Suprapubic skin (tissue), 4 donors: ENCODE data around the gene PAF1.

ENCODE experiments used
- CTCF ChIP-seq, 2 donors: fragments of 200-600 bp in 1 of 2; fragments of 450-650 bp in 1 of 2; sonication (generic) in 1 of 2; IDR thresholded peaks; one replicate each; pipeline ENCODE4 v1.5.1; 2016 to 2019; ENCODE audit warnings: antibody characterized with exemption in 2 of 2, mild to moderate bottlenecking in 1 of 2, moderate library complexity in 1 of 2
- POLR2A ChIP-seq, 2 donors: fragments of 450-650 bp; IDR thresholded peaks; one replicate each; pipeline ENCODE4 v1.6.1; 2017; ENCODE audit warnings: antibody characterized with exemption in 2 of 2, mild to moderate bottlenecking in 2 of 2, moderate library complexity in 2 of 2
- POLR2AphosphoS5 ChIP-seq, 3 donors: sonication (generic); formaldehyde crosslinking; IDR thresholded peaks; one replicate each; pipeline ENCODE4 v1.6.1; 2017; ENCODE audit warnings: antibody characterized with exemption in 3 of 3

- no peak for TF ChIP-seq POLR2A (IDR thresholded peaks at IDR 0.05)
- no peak for TF ChIP-seq CTCF (IDR thresholded peaks at IDR 0.05)
- no peak for TF ChIP-seq POLR2AphosphoS5 (IDR thresholded peaks at IDR 0.05)
Measured at GRCh38 chr19:39417463-39418181, 26.7 kb upstream of the PAF1 start.
